Head of caudate nucleus (tissue), 42 donors: ENCODE measurements around the gene BGN.

Source experiments
- DNase-seq, 42 donors: peaks; one replicate each; pipeline versions ENCODE4 v3.0.0 to v3.0.0-alpha.2; 2020 to 2021; ENCODE audit warnings: mixed read lengths in 7 of 42
- intact Hi-C: fragments of 100-400 bp; cut with DNase I; formaldehyde crosslinking; loops from one replicate; pipeline ENCODE4 v1.15.0; 2022

Gene BGN

DNA sequence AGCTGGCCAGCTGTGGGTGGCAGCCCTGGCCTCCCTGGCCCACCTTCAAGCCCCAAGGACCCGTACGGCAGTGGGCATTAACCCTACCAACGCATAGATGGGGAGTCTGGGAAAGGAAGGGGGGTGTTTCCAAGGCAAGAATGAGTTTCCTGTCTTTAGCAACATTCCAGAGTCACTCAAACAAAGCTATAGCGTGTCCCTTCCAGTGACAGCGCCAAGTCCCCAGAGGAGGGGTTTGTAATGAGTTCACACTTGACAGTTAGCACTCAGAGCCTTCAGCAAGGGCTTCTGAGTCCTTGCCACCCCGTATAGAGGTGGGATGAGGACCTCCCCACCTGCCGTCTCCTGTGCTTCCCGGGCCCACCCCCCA is 1.8 kb downstream of the BGN start:
- DNase-seq, result no peak
- intact Hi-C loops, result no loop called here

DNA sequence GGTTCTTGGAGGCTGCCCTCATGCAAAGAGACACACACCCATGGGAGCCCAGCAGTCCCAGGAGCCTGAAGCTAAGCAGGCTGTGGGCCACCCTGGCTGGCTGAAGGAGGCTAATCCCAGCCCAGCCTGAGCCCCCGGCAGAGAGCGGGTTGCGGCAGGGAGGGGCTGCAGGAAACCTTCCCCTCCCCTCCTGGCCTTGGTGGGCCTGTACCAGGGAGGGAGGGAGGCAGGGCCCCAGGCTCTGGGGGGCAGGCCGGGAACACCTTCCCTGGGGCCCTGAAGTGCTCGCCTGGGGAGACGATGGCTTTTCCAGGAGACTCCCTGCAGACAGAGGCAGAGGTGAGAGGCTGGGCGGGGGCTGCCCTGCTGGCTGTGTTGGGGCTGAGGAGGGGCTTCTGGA is 3.7 kb downstream of the BGN start:
- intact Hi-C loops, result no loop called here

DNA sequence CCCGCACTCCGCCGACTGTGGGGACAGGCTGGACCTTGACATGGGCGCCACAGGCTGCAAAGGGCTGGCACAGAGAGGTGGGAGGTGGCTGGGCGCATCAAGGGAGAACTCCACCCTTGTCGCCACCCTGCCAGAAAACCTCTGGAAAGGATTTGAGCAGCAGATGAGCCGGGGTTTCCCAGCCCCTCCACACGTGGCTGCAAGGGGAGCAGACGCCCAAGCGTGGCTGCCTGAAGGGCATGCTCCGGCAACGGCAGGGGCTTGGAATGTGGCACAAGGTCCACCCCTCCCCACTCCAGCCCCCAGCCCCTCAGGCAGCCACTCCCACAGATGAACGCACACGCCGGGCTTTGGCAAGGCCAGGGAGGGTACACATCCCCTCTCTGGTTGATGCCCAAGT is 4.6 kb downstream of the BGN start:
- intact Hi-C loops, result no loop called here
- no peak for DNase-seq

More for the DNA sequence above, 3.7 kb downstream of the BGN start:
- DNase-seq, result no peak

DNA sequence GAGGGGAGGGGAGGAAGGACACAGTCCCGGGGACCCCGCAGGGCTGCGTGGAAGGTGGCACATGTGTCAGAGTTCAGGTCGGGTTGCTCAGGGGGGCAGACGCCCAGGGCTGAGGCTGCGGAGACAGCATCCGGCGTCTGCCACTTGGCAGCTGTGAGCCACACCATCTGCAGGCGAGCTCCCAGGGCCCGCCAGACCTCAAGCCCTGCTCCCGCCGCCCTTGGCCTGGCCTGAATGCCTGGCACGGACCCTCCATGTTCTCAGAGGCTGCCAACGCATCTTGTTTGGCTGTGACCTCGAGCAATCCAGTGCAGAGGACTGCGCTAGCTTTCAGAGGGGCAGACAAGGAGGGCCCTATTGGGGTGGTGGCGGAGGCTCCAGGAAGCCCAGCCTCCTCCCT is 5.1 kb downstream of the BGN start:
- intact Hi-C loops, result loop anchor here (10.0 kb wide), 1 partner anchor 555 kb away; no protein-coding TSS in a partner anchor
- DNase-seq, result peak; percentile 58 to 90 (median 76)

DNA sequence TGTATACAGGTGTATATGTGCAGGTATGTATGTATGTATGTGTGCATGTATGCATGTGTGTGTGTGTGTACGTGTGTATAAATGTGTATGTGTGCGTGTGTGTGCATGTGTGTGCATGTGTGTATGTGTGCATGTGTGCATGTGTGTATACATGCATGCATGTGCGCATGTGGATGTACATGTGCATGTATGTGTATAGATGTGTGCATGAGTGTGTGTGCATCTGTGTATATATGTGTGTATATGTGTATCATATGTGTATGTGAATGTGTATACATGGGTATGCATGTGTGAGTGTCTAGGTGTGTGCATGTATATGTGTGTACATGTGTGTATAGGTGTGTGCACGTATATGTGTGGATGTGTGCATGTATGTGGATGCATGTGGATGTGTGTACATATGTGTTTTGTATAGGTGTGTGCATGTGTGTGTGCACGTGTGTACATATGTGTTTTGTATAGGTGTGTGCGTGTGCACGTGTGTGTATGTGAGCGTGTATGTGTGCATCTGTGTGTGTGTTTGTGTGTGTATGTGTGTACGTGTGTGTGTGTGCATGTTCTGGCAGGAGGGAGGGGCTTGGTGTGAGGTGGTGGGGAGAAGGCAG is 6.0 kb downstream of the BGN start:
- DNase-seq, result no peak
- intact Hi-C loops, result loop anchor here (10.0 kb wide), 1 partner anchor 556 kb away; no protein-coding TSS in a partner anchor

DNA sequence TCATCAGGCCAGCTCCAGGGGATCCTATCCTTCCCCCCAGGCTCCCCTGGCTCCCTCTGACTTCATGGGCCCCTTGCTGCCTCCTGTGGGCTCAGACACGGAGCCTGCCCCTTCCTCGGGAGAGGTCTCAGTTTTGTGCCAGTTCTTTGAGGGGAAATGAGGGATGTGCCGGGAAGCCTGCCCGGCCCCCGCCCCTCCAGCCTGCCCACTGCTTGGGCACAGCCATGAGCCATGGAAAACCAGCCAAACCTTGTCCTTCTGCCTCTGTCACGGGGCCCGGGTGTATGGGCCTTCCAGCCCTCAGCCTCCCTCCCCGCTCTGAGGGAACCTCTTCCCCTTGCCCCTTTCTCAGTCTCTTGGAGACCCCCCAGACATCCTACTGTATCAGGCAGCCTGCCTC is 6.8 kb downstream of the BGN start:
- intact Hi-C loops, result loop anchor here (10.0 kb wide), 1 partner anchor 557 kb away; no protein-coding TSS in a partner anchor
- peak in 23 of 42 donors; percentile 22 to 70 (median 39) for DNase-seq

DNA sequence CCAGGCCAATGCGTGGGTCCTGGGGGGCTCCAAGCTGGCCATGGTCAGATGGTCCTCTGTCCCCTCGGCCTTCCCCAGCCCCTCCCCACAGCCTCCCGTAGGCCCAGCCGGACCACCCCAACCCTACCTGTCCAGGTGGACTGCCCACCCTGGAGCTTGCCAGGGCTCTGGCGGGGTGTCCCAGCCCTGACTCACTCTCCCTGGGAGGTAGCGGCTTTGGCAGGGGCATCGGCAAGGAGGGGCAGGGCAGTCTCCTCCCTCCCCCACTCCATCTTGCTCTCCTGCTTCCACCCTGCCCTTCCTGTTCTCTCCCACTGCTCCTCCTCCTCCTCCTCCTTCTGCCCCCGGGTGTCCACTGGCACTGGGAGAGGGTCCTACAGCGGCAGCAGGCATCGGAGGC is 7.4 kb downstream of the BGN start:
- no peak for DNase-seq
- intact Hi-C loops, result loop anchor here (10.0 kb wide), 1 partner anchor 557 kb away; no protein-coding TSS in a partner anchor

DNA sequence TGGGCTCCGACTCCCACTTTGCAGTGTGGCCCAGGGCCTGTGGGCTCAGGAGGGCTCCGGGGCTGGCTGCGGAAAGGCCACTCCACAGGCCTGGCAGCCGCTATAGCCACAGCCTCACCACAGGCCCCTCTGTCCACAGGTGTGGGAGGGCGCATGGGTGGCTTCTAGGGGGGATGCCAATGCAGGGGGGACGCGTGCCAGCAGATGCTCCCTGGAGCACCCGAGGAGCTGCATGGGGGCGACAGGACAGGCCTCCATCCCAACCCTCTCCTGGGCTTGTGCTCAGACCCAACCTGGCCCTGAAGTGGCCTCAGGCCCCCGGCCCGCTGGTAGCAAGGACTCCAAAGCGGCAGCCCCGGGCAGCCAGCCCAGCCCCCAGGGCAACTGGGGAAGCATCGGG is 8.0 kb downstream of the BGN start:
- no peak for DNase-seq
- intact Hi-C loops, result loop anchor here (10.0 kb wide), 1 partner anchor 558 kb away; no protein-coding TSS in a partner anchor

DNA sequence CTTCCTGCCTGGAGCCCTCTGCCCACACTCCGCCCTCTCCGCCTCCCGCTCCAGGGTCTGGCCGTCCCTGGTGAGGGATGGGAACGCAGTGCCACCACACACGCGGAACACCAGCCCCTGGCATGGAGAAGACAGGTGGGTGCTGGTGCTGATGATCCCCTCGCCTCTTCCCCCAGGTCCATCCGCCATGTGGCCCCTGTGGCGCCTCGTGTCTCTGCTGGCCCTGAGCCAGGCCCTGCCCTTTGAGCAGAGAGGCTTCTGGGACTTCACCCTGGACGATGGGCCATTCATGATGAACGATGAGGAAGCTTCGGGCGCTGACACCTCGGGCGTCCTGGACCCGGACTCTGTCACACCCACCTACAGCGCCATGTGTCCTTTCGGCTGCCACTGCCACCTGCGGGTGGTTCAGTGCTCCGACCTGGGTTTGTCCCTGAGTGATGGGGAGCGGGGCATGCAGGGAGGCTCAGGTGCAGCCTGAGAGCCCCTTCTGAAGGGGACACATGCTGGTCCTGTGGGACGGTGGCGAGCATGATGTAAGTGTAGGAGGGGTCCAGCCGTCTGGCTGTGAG is 9.8 kb downstream of the BGN start:
- intact Hi-C loops, result loop anchor here (10.0 kb wide), 1 partner anchor 560 kb away; no protein-coding TSS in a partner anchor

DNA sequence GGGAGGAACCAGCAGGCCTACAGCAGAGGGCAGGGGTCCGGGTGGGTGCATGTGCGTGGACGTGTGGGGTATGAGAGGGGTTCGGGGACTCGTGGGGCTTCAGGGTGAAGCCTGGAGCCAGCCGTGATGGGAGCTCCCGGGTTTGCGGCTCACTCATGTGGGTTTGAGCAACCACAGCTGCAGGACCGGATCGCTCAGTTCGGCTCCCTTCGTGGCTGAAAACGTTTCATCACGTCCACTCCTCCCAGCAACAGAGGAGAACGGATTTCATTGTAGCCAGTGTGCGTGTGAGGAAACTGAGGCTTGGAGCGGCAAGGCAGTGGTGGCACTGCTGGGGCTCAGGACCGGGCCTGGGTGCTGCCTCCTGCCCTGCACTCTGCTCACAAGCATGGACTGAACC is 10.6 kb downstream of the BGN start:
- intact Hi-C loops, result loop anchor here (10.0 kb wide), 1 partner anchor 561 kb away; no protein-coding TSS in a partner anchor
- DNase-seq, result no peak

More for the DNA sequence above, 9.8 kb downstream of the BGN start:
- no peak for DNase-seq

DNA sequence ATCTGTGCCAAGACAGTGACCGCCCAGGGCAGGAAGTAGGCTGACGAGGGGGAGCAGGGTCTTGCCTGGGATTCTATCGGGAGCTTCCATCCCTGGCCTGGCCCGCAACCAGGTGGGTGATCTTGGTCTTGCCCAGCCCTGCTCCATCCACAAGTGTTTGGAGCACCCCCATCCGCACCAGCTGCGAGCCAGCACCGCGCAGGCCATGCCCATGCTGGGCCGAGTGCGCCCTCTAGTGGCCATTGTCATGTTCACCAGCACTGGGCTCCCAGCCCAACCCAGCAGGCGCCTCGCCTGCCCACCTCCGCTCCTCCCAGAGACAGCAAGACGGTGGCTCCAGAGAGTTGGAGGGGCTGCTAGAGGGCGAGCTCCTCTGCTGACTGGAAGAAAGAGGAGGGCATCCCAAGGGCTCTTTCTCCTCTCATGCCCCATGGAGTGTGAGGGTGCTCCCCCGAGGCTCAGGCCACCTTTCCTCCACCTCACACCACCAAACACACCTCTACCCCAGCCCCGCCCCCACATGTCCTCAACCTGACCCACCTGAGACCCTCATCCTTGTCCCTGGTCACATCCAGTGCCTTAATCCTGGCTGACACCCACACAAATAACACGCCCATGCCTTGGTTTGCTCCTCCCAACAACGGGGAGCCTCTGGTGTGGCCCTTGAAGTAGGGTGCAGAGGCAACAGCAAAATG is 12.9 kb downstream of the BGN start:
- peak; percentile 69 to 94 (median 88) for DNase-seq
- intact Hi-C loops, result loop anchor here (10.0 kb wide), 1 partner anchor 563 kb away; no protein-coding TSS in a partner anchor

DNA sequence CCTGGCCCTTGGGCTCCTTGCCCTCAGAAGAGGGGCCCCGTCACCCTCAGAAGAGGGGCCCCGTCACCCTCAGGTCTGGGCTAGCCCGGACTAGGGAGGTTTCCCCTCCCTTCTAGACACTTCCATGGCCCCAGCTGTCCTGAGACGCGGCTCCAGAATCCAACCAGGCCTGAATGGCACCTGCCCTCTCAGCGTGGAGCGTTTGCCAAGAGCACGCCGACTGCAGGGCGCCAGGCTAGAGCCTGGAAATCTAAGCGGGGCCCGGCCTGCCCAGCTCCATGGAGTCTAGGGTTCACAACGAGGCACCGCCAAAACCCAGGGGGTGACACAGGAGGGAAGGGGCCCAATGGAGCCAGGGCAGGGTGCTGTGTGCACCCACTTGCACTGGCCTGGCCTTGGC is 14.8 kb downstream of the BGN start:
- no peak for DNase-seq
- intact Hi-C loops, result loop anchor here (10.0 kb wide), 1 partner anchor 565 kb away; no protein-coding TSS in a partner anchor

DNA sequence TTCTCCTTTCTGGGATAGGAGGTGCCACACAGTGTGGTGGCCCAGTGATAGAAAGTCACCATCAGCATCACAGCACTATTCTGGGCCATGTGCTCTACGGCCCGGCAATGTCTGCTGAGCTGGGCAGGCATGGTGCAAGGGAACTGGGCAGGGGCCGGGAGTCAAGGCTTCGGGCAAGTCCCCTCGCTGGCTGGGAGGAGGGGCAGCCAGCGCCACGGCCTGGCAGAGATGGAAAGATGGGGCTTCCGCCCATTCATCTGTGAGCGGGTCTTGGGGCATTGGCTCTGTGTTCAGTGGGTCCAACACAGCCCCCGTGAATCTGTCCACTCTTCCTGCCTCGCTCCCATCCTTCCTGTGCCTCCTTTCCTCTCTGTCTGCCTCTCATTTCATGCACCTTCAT is 15.6 kb downstream of the BGN start:
- intact Hi-C loops, result no loop called here
- DNase-seq, result no peak

DNA sequence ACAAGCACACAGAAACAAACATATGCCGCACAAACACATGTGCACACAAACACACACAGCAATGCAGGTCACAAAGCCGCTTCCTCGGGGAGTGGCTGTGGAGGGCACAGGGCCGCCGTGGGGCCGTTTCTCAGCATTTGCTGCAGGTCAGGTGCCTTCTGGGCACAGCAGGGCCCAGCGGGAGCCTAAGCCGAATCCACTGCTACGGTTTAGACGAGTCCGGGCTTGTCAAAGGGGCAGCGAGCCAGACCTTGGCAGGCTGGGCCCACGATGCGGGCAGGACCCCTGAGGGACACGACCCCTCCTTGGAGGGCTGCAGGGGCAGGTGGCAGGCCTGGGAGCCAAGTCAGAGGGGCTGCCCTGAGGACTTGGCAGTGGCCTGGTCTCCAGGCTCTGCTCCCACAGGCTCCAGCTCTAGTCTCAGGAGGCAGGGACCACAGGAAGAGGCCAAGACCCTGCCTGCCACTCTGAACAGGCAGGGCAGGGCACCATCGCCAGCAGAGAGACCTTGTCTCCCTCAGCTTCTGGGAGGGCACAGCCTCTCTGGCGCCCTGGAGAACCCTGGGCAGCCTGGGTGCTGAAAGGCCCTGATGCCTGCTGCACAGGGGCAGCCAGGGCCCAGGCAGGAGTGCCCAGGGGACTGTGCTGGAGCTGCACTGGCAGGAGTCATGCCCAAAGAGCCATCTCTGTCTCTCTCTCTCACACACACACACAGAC is 17.2 kb downstream of the BGN start:
- DNase-seq, result no peak

DNA sequence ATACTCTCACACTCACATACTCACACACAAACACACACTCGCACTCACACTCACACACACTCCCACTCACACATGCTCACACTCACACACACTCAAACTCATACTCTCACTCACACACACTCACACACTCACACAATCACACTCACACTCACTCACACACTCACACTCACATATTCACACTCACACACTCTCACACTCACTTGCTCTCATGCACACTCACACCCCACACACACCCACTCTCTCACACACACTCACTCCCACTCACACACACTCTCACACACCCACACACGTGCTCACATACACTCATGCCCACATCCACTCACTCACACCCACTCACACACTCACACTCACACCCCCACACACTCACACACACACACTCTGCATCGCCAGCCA is 17.7 kb downstream of the BGN start:
- intact Hi-C loops, result no loop called here
- DNase-seq, result no peak

More for the DNA sequence above, 17.2 kb downstream of the BGN start:
- intact Hi-C loops, result no loop called here

DNA sequence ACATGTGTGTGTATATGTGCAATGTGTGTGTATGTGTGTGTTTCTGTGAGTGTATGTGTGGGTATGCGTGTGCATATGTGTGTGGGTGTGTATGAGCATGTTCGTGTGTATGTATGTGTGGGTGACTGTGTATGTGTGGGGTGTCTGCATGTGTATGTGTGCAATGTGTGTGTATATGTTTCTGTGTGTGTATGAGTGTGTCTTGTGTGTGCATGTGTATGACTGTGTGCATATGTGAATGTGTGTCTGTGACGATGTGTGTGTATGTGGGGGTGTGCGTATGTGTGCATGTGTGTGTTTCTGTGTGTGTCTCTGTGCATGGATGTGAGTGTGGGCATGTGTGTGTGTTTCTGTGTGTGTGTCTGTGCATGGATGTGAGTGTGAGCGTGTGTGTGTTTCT is 18.5 kb downstream of the BGN start:
- intact Hi-C loops, result no loop called here
- no peak for DNase-seq

DNA sequence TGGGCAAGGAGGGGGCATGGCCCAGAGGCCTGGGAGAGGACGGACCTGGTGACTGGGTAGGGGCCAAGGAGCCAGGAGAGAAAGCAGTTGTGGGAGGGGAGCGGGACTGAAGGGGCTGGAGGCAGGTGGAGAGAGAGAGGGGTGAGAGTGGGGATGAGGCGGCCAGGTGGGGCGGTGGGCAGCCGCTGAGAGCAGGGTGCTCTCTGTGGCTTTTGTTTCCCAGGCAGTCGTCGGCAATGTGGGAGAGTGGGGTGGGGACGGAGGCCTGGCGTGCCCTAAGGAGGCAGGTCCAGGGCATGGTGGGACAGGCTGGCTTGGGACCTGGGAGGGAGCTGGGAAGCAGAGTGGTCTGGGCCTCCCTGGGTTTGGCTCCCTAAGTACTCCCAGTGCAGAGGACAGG is 19.5 kb downstream of the BGN start:
- no peak for DNase-seq
- intact Hi-C loops, result no loop called here

DNA sequence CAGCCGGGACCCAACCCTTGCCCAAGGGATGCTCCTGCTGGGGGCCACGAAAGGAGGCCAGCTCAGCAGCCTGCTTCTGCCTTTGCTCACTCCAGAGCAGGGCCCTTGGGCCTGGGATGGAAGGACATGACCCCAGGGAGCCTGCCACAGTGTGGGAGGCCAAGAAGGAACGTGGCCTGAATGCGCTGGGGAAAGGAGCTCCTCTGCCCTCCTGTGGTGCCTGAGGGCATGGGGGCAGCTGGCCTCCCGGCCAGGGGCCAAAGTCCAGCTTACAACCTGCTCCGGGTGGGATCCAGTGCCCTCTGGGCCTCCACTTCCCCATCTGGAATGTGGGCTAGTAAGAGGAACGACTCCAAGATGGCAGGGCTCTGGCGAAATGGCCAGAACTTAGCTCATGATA is 20.7 kb downstream of the BGN start:
- DNase-seq, result no peak
- intact Hi-C loops, result no loop called here

DNA sequence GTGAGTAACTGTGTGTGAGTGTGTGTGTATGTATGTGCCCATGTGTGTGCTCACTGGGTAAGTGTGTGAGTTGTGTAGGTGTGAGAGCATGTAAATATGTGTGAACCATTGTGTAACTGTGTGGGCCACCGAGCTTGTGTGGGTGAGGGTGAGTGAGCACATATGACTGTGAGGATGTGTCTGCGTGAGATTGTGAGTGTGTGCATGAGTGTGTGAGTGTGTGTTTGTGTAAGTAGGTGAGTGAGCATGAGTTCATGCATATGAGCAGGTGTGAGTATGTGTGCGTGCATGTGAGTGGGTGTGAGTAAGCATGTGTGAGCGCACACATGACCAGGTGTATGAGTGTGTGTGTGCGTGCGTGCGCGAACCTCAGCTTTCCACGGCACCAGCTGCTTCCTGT is 21.3 kb downstream of the BGN start:
- no peak for DNase-seq
- intact Hi-C loops, result no loop called here

DNA sequence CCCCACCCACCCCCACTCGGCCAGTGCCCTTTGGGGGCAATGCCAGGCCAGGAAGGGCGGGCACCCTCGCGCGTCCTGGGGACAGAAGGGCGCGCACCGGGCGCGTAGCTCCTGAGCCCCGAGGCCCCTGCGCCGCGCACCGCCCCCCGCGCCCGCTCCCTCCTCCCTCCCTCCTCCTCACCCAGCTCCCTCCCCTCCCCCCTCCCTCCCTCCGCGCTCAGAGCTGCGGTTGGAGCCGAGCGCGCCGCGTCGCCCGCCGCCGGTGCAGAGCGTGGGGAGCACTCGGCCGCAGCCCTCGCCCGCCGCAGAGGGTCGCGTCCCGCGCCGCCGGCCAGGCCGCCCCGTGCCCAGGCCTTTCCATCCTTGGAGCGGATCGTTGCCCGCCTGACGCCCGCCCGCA is 22.6 kb downstream of the BGN start, which contains the start of gene ATP2B3:
ATP2B3 (plus strand) TSS at position 220 of the 400 bp plus-strand sequence. CDS start 18,606 bp downstream, outside the sequence.
- DNase-seq, result peak in 8 of 42 donors; percentile 6 to 52 (median 40)
- intact Hi-C loops, result no loop called here
